ENCODE data around the gene TMEM186.

TMEM186 gene

GRCh38 chr16:8785408-8785807 is 12.0 kb downstream of the TMEM186 start:
- DNase-seq (ENCODE audit: low read depth), result no peak
- TF ChIP-seq CTCF (IDR thresholded peaks at IDR 0.05; ENCODE audit: control insufficient read depth, insufficient read depth, low read depth, low read length, missing control alignments), result no peak
- no peak overlapping the region for H3K4me3 ChIP-seq (ENCODE audit: control insufficient read depth, low read depth, low read length)

- no peak for TF ChIP-seq CTCF (IDR thresholded peaks at IDR 0.05; ENCODE audit: control insufficient read depth, insufficient read depth, low read depth, low read length, missing control alignments)
- DNase-seq (ENCODE audit: low read depth), result no peak
- H3K4me3 ChIP-seq (ENCODE audit: control insufficient read depth, low read depth, low read length), result no peak overlapping the region
Measured at GRCh38 chr16:8782673-8783072, 14.8 kb downstream of the TMEM186 start.

DNA sequence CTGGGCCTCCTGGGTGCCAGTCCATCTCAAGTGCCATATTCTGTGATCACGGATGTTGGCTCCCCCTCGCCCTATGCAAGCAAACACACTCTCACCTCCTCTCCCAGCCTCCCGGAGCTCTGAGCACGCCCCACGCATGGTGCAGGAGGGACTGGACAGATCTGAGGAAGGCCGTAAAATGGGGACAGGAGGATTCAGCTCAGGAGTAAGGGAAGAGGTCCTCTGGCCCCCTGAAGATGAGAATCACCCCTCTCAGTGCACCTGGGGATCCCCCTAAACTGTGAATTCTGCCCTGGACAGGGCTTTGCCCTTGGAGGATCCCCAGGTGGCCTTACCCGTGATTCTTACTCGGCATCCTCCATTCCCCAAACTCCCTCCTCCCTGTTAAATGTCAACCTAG is 15.6 kb downstream of the TMEM186 start:
- no peak overlapping the region for H3K4me3 ChIP-seq (ENCODE audit: control insufficient read depth, low read depth, low read length)
- no peak for DNase-seq (ENCODE audit: low read depth)
- TF ChIP-seq CTCF (IDR thresholded peaks at IDR 0.05; ENCODE audit: control insufficient read depth, insufficient read depth, low read depth, low read length, missing control alignments), result no peak

GRCh38 chr16:8777217-8777616 is 20.2 kb downstream of the TMEM186 start:
- no peak overlapping the region for H3K4me3 ChIP-seq (ENCODE audit: control insufficient read depth, low read depth, low read length)
- DNase-seq (ENCODE audit: low read depth), result no peak
- TF ChIP-seq CTCF (IDR thresholded peaks at IDR 0.05; ENCODE audit: control insufficient read depth, insufficient read depth, low read depth, low read length, missing control alignments), result no peak

DNA sequence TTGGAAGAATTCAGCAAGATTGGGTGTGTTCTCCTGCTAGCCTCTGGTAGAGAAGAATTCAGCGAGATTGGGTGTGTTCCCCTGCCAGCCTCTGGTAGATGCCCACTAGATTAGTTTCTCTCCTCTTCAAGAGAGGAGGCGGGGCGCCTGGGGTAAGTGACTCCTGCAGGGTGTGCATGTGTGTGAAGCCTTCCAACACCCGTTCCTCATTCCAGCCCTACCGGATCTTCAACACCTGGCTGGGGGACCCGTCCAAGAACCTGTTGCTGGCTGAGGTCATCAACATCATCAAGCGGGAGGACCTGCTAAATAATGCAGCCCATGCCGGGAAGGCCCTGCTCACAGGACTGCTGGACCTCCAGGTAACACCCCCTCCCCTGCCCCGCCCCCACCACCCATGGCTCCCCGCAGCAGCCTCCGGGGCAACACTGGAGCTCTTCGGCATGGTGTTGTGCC is 21.3 kb downstream of the TMEM186 start:
- no peak overlapping the region for H3K4me3 ChIP-seq (ENCODE audit: control insufficient read depth, low read depth, low read length)
- no peak for DNase-seq (ENCODE audit: low read depth)
- no peak for TF ChIP-seq CTCF (IDR thresholded peaks at IDR 0.05; ENCODE audit: control insufficient read depth, insufficient read depth, low read depth, low read length, missing control alignments)

- TF ChIP-seq CTCF (IDR thresholded peaks at IDR 0.05; ENCODE audit: control insufficient read depth, insufficient read depth, low read depth, low read length, missing control alignments), result no peak
- no peak for DNase-seq (ENCODE audit: low read depth)
- no peak overlapping the region for H3K4me3 ChIP-seq (ENCODE audit: control insufficient read depth, low read depth, low read length)
Measured at GRCh38 chr16:8775359-8775758, 22.1 kb downstream of the TMEM186 start.

- DNase-seq (ENCODE audit: low read depth), result no peak
- no peak overlapping the region for H3K4me3 ChIP-seq (ENCODE audit: control insufficient read depth, low read depth, low read length)
- no peak for TF ChIP-seq CTCF (IDR thresholded peaks at IDR 0.05; ENCODE audit: control insufficient read depth, insufficient read depth, low read depth, low read length, missing control alignments)
Measured at GRCh38 chr16:8774208-8774607, 23.2 kb downstream of the TMEM186 start.

Data from AG09309 (cell line).